ENCODE measurements around the gene ADTRP.

DNA sequence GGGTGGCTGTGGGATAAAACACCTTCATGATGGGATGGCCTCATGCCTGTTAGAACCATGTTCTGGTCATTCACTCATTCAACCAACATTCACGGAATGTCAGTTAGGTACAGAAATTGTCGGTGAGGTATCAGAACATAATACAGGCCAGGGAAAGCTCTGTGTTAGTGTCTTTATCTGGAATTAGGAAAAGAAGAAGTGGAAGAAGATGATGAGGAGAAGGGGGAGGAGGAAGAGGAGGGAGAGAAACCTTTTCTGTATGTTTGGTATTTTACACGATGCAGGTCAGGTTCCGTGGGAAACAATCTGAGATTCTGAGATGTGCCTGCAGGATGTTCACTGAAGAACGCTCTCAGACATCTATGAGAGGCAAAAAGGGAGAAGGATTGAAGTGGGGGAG, 5.6 kb downstream of the ADTRP start:
- TF ChIP-seq POLR2A (IDR thresholded peaks at IDR 0.05; ENCODE audit: low read depth) (no peak), POLR2AphosphoS5 (IDR thresholded peaks at IDR 0.05) (no peak)
- TF ChIP-seq, protein P1, sequence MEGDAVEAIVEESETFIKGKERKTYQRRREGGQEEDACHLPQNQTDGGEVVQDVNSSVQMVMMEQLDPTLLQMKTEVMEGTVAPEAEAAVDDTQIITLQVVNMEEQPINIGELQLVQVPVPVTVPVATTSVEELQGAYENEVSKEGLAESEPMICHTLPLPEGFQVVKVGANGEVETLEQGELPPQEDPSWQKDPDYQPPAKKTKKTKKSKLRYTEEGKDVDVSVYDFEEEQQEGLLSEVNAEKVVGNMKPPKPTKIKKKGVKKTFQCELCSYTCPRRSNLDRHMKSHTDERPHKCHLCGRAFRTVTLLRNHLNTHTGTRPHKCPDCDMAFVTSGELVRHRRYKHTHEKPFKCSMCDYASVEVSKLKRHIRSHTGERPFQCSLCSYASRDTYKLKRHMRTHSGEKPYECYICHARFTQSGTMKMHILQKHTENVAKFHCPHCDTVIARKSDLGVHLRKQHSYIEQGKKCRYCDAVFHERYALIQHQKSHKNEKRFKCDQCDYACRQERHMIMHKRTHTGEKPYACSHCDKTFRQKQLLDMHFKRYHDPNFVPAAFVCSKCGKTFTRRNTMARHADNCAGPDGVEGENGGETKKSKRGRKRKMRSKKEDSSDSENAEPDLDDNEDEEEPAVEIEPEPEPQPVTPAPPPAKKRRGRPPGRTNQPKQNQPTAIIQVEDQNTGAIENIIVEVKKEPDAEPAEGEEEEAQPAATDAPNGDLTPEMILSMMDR (IDR thresholded peaks at IDR 0.05), result no peak

Data from esophagus muscularis mucosa (tissue), 3 donors.